ENCODE data around the gene TSPAN18. TPM values are rescaled to one million over a fixed set of nuclear protein-coding genes. Genes with fewer than 3 reads are reported as not detected.
"Not testable (repeated sequence)": the region's sequence is repeated elsewhere in the genome, so short reads cannot be mapped to it uniquely, and the experiment has no call there.

Gene TSPAN18
- total and polyA plus RNA-seq, 2 experiments from 2014 or later = 9.5 to 21.5 TPM

DNA sequence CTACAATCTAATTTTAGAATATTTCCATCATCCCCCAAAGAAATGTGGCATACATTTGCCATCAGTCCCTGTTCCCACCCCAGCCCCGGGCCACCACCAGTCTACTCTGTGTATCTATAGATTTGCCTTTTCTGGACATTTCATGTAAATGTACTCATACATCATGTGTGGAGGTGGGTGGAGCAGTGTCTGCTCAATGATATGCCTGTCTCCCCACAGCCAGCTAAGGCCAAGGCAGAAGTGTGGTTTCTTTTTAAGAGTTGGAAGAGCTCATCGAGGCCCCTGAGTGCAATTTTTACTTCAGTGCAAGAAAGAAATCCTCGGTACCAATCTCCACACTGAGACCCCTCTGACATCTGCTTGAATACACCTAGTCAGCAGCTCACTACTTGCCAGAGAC, 143.4 kb downstream of the TSPAN18 start:
- Histone ChIP-seq H3K4me1 (ENCODE audit: insufficient read depth) (peaks cover 4% of the 10 kb centered on the region), H3K4me3 (no peak overlapping the region), H3K9me3 (ENCODE audit: low read depth) (no peaks in the 10 kb centered on the region), H3K27ac (no peak overlapping the region), H4K20me1 (ENCODE audit: insufficient read depth, poor library complexity, severe bottlenecking) (no peaks in the 10 kb centered on the region), H3K36me3 (replicated peaks; ENCODE audit: insufficient read depth, low read depth) (no peaks in the 10 kb centered on the region), H3K9me2 (replicated peaks; ENCODE audit: insufficient read depth) (no peaks in the 10 kb centered on the region), H3K79me2 (no peaks in the 10 kb centered on the region), H3K27me3 (no peaks in the 10 kb centered on the region), H2AFZ (no peak overlapping the region), H3K4me2 (no peak overlapping the region)
- WGBS (ENCODE audit: low lambda C conversion rate, missing lambda C conversion rate) = 71% methylated on average over 3 of the region's 3 CpGs
- DNase-seq (ENCODE audit: low spot score) = no peak
- no peak for TF ChIP-seq EZH2phosphoT487 (IDR thresholded peaks at IDR 0.05; ENCODE audit: low read depth, severe bottlenecking, unreplicated experiment)

DNA sequence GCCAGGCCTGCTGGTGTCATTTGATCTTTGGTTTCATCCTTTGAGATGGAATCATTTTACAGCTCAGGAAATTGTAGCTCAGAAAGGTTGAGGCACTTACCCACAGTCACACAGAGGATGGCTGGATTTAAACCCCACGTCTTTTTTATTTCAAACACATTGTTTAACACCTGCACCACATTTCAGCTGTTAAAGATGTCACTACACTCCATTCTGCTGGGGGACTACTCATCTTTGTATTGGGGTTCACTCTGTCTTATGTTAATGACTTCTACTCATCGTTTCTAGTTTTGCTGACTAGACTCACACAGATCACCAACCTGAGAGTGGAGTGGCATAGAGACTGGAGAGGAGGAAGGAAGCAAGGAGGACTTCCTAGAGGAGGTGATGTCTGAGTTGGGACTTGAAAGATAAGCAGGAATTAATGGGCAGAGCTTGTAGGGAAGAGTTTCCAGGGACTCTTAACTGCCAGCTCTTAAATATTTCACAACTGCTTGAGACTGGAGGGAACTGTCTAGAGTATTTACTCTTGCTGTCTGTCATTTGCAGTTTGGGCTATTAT, 143.9 kb downstream of the TSPAN18 start:
- no peaks in the 10 kb centered on the region for H3K9me3 ChIP-seq (ENCODE audit: low read depth)
- H3K4me3 ChIP-seq = no peak overlapping the region
- no peaks in the 10 kb centered on the region for H3K9me2 ChIP-seq (replicated peaks; ENCODE audit: insufficient read depth)
- H3K36me3 ChIP-seq (replicated peaks; ENCODE audit: insufficient read depth, low read depth) = no peaks in the 10 kb centered on the region
- H3K27me3 ChIP-seq = no peaks in the 10 kb centered on the region
- no peak overlapping the region for H3K4me2 ChIP-seq
- no peak overlapping the region for H2AFZ ChIP-seq
- H3K4me1 ChIP-seq (ENCODE audit: insufficient read depth) = peaks cover 4% of the 10 kb centered on the region
- TF ChIP-seq EZH2phosphoT487 (IDR thresholded peaks at IDR 0.05; ENCODE audit: low read depth, severe bottlenecking, unreplicated experiment) = no peak
- TF ChIP-seq, protein P1, sequence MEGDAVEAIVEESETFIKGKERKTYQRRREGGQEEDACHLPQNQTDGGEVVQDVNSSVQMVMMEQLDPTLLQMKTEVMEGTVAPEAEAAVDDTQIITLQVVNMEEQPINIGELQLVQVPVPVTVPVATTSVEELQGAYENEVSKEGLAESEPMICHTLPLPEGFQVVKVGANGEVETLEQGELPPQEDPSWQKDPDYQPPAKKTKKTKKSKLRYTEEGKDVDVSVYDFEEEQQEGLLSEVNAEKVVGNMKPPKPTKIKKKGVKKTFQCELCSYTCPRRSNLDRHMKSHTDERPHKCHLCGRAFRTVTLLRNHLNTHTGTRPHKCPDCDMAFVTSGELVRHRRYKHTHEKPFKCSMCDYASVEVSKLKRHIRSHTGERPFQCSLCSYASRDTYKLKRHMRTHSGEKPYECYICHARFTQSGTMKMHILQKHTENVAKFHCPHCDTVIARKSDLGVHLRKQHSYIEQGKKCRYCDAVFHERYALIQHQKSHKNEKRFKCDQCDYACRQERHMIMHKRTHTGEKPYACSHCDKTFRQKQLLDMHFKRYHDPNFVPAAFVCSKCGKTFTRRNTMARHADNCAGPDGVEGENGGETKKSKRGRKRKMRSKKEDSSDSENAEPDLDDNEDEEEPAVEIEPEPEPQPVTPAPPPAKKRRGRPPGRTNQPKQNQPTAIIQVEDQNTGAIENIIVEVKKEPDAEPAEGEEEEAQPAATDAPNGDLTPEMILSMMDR (IDR thresholded peaks at IDR 0.05; ENCODE audit: poor library complexity) = no peak
- TF ChIP-seq EZH2 (IDR thresholded peaks at IDR 0.05; ENCODE audit: borderline replicate concordance) = no peak
- H3K27ac ChIP-seq = no peak overlapping the region
- 84% methylated on average over 2 of the region's 2 CpGs for WGBS (ENCODE audit: low lambda C conversion rate, missing lambda C conversion rate)
- no peaks in the 10 kb centered on the region for H4K20me1 ChIP-seq (ENCODE audit: insufficient read depth, poor library complexity, severe bottlenecking)
- no peaks in the 10 kb centered on the region for H3K79me2 ChIP-seq
- no peak for DNase-seq (ENCODE audit: low spot score)

DNA sequence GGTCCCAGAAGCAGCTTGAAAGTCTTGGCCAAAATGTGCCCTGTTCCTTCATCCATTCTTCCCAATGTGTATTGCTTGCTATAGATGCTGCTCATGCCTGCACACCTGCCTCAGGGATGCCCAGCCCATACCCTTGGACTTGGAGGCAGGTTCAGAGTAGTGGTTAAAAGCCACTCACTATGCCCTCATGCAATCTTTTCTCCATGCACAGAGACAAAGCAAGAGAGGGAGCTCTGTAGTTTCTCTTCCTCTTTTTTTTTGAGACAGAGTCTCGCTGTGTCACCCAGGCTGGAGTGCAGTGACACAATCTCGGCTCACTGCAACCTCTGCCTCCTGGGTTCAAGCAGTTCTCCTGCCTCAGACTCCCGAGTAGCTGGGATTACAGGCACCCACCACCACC, 144.9 kb downstream of the TSPAN18 start:
- not testable (repeated sequence) for H3K9me3 ChIP-seq (ENCODE audit: low read depth)

DNA sequence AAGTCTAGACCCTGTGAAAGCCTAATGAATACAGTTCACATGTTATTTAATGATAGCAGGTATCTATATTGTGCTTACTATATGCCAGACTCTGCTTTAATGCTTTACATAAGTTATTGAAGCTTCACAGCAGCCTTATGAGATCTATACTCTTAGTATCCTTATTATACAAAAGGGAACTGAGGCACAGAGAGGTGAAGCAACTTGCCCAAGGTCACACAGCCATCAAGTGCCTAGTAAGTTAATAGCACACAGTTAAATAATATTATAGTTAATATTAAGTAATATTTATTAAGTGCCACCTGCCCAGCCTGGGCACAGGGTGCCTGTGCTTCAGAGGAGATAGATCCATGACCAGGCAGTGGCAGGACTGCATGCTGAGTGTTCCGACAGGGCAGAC, 145.8 kb downstream of the TSPAN18 start:
- no peak for DNase-seq (ENCODE audit: low spot score)

More for the DNA sequence above, 144.9 kb downstream of the TSPAN18 start:
- not testable (repeated sequence) for H3K4me1 ChIP-seq (ENCODE audit: insufficient read depth); H3K27me3 ChIP-seq; DNase-seq (ENCODE audit: low spot score); H3K27ac ChIP-seq; H4K20me1 ChIP-seq (ENCODE audit: insufficient read depth, poor library complexity, severe bottlenecking); H3K4me2 ChIP-seq; H3K9me2 ChIP-seq (replicated peaks; ENCODE audit: insufficient read depth); H3K36me3 ChIP-seq (replicated peaks; ENCODE audit: insufficient read depth, low read depth); H2AFZ ChIP-seq; H3K79me2 ChIP-seq; H3K4me3 ChIP-seq
- WGBS (ENCODE audit: low lambda C conversion rate, missing lambda C conversion rate) = 92% methylated on average over 3 of the region's 3 CpGs

More for the DNA sequence above, 145.8 kb downstream of the TSPAN18 start:
- no peaks in the 10 kb centered on the region for H3K27me3 ChIP-seq
- 96% methylated on average over 1 of the region's 1 CpG for whole genome bisulfite sequencing (ENCODE audit: low lambda C conversion rate, missing lambda C conversion rate)
- no peak for TF ChIP-seq EZH2 (IDR thresholded peaks at IDR 0.05; ENCODE audit: borderline replicate concordance)
- TF ChIP-seq, protein P1 (IDR thresholded peaks at IDR 0.05; ENCODE audit: poor library complexity) = no peak
- TF ChIP-seq EZH2phosphoT487 (IDR thresholded peaks at IDR 0.05; ENCODE audit: low read depth, severe bottlenecking, unreplicated experiment) = no peak
- no peaks in the 10 kb centered on the region for H3K79me2 ChIP-seq
- no peaks in the 10 kb centered on the region for H4K20me1 ChIP-seq (ENCODE audit: insufficient read depth, poor library complexity, severe bottlenecking)
- H3K9me3 ChIP-seq (ENCODE audit: low read depth) = no peaks in the 10 kb centered on the region
- no peaks in the 10 kb centered on the region for H3K9me2 ChIP-seq (replicated peaks; ENCODE audit: insufficient read depth)
- H3K4me3 ChIP-seq = no peak overlapping the region
- H3K4me1 ChIP-seq (ENCODE audit: insufficient read depth) = peaks cover 4% of the 10 kb centered on the region
- no peak overlapping the region for H3K4me2 ChIP-seq
- no peak overlapping the region for H2AFZ ChIP-seq
- no peaks in the 10 kb centered on the region for H3K36me3 ChIP-seq (replicated peaks; ENCODE audit: insufficient read depth, low read depth)
- H3K27ac ChIP-seq = no peak overlapping the region
